H1 (cell line): ENCODE data around the gene PDGFA. TPM values are rescaled to one million over a fixed set of nuclear protein-coding genes. Genes with fewer than 3 reads are reported as not detected.
A peak's percentile ranks its signal among the peaks of the same experiment; 100 is the strongest.

ENCODE experiments used
- CTCF ChIA-PET: fragments of 300-600 bp; sonication (Branson Sonifier 250); formaldehyde crosslinking; loops from one replicate; lab custom pipeline; 2021; ENCODE audit not compliant: partially characterized antibody; lab: Charles Lee
- POLR2A ChIA-PET: fragments of 300-600 bp; sonication (Branson Sonifier 250); formaldehyde crosslinking; loops from one replicate; lab custom pipeline; 2021; ENCODE audit warnings: inconsistent platforms; ENCODE audit not compliant: partially characterized antibody; lab: Charles Lee
- DNase-seq, 2 experiments: peaks; one replicate each; pipeline versions ENCODE4 v3.0.0 to v3.0.0-alpha.2; 2010 to 2022; ENCODE audit warnings: low spot score in 2 of 2, low read depth in 1 of 2, mixed read lengths in 1 of 2
- FAIRE-seq: peaks from 2 replicates; lab custom pipeline; 2011; peaks lifted over from hg19 to GRCh38; lab: Jason Lieb, UNC
- H2AFZ ChIP-seq: 2 replicates; pipeline ENCODE4 v1.8.1; 2012; ENCODE audit warnings: low read length, inconsistent platforms
- H2AK5ac ChIP-seq: 2 replicates; pipeline ENCODE4 v1.6.1; 2013; ENCODE audit warnings: low read depth, low read length
- H2BK120ac ChIP-seq: replicated peaks from 2 replicates; pipeline ENCODE3; 2013; ENCODE audit warnings: low read depth, low read length, inconsistent platforms
- H2BK12ac ChIP-seq: 2 replicates; pipeline ENCODE4 v1.6.1; 2013; ENCODE audit warnings: low read depth, low read length
- H2BK15ac ChIP-seq: 2 replicates; pipeline ENCODE4 v1.6.1; 2013; ENCODE audit warnings: low read length
- H2BK20ac ChIP-seq: 2 replicates; pipeline ENCODE4 v1.6.1; 2013; ENCODE audit warnings: low read length
- H2BK5ac ChIP-seq: 2 replicates; pipeline ENCODE4 v1.6.1; 2013; ENCODE audit warnings: low read depth, low read length
- H3K14ac ChIP-seq: 2 replicates; pipeline ENCODE4 v1.6.1; 2013; ENCODE audit warnings: inconsistent platforms; ENCODE audit not compliant: insufficient read length
- H3K18ac ChIP-seq: 2 replicates; pipeline ENCODE4 v1.6.1; 2013; ENCODE audit warnings: low read length; ENCODE audit errors: extremely low read depth
- H3K23ac ChIP-seq: 2 replicates; pipeline ENCODE4 v1.6.1; 2013; ENCODE audit warnings: inconsistent platforms; ENCODE audit not compliant: insufficient read length
- H3K23me2 ChIP-seq: 2 replicates; pipeline ENCODE4 v1.6.1; 2013; ENCODE audit warnings: low read depth, low read length
- H3K27ac ChIP-seq: 2 replicates; pipeline ENCODE4 v1.6.1; 2011; ENCODE audit warnings: low read depth, low read length, inconsistent platforms
- H3K27me3 ChIP-seq, 4 experiments: replicated peaks in 1 of 4; 1 replicate in 1 of 4; 2 replicates in 3 of 4; pipeline versions ENCODE4 v1.6.1 to v1.8.1; 2011 to 2013; ENCODE audit warnings: low read length in 3 of 4, mild to moderate bottlenecking in 3 of 4, inconsistent platforms in 2 of 4, mixed read lengths in 2 of 4, moderate library complexity in 1 of 4; ENCODE audit not compliant: control insufficient read depth in 3 of 4, insufficient read depth in 3 of 4; ENCODE audit errors: extremely low read depth in 1 of 4
- H3K36me3 ChIP-seq, 4 experiments: 2 replicates each; pipeline versions ENCODE4 v1.6.1 to v1.8.1; 2011 to 2013; ENCODE audit warnings: mild to moderate bottlenecking in 4 of 4, low read length in 3 of 4, moderate library complexity in 2 of 4, control low read depth in 1 of 4, inconsistent platforms in 1 of 4; ENCODE audit not compliant: insufficient read depth in 4 of 4, control insufficient read depth in 2 of 4
- H3K4ac ChIP-seq: replicated peaks from 2 replicates; pipeline ENCODE3; 2013; ENCODE audit warnings: low read length, low read depth, mixed read lengths, inconsistent platforms; ENCODE audit not compliant: insufficient read length
- H3K4me1 ChIP-seq, 4 experiments: replicated peaks in 1 of 4; 1 replicate in 1 of 4; 2 replicates in 3 of 4; pipeline versions ENCODE4 v1.6.1 to v1.8.1; 2011 to 2013; ENCODE audit warnings: low read length in 3 of 4, inconsistent platforms in 2 of 4, mixed read lengths in 1 of 4; ENCODE audit not compliant: insufficient read depth in 4 of 4, control insufficient read depth in 3 of 4
- H3K4me2 ChIP-seq, 2 experiments: 2 replicates each; pipeline versions ENCODE4 v1.6.1 to v1.8.1; 2011 to 2013; ENCODE audit warnings: low read depth in 2 of 2, low read length in 2 of 2, control low read depth in 1 of 2, inconsistent platforms in 1 of 2, mild to moderate bottlenecking in 1 of 2; ENCODE audit not compliant: insufficient read depth in 1 of 2
- H3K4me3 ChIP-seq, 4 experiments: fragments of 200-600, 300-600 bp in 1 of 4; sonication (generic), shearing (Covaris generic), sonication (Bioruptor Twin) in 1 of 4; 2 replicates each; pipeline versions ENCODE4 v1.5.1 to v1.8.1; 2011 to 2016; ENCODE audit warnings: low read length in 4 of 4, low read depth in 3 of 4, control low read depth in 2 of 4, inconsistent platforms in 2 of 4, mild to moderate bottlenecking in 2 of 4, mixed read lengths in 1 of 4, moderate library complexity in 1 of 4; ENCODE audit not compliant: insufficient read depth in 2 of 4; ENCODE audit errors: extremely low read depth in 1 of 4
- H3K56ac ChIP-seq: replicated peaks from 2 replicates; pipeline ENCODE3; 2013; ENCODE audit warnings: low read depth, mild to moderate bottlenecking, mixed read lengths, low read length, inconsistent platforms; ENCODE audit not compliant: insufficient read length
- H3K79me1 ChIP-seq: 2 replicates; pipeline ENCODE4 v1.6.1; 2013; ENCODE audit warnings: low read depth, low read length, control low read depth
- H3K79me2 ChIP-seq, 2 experiments: 2 replicates each; pipeline versions ENCODE4 v1.6.1 to v1.8.1; 2012 to 2013; ENCODE audit warnings: low read length in 2 of 2, mild to moderate bottlenecking in 2 of 2, inconsistent platforms in 1 of 2; ENCODE audit not compliant: insufficient read depth in 2 of 2, control insufficient read depth in 1 of 2
- H3K9ac ChIP-seq, 4 experiments: replicated peaks in 1 of 4; 1 replicate in 1 of 4; 2 replicates in 3 of 4; pipeline versions ENCODE4 v1.6.1 to v1.8.1; 2011 to 2013; ENCODE audit warnings: low read depth in 3 of 4, low read length in 3 of 4, control low read depth in 2 of 4, mild to moderate bottlenecking in 2 of 4, moderate library complexity in 2 of 4, inconsistent platforms in 1 of 4; ENCODE audit errors: extremely low read depth in 1 of 4
- H3K9me3 ChIP-seq, 2 experiments: 2 replicates each; pipeline versions ENCODE4 v1.6.1 to v1.8.1; 2012 to 2013; ENCODE audit warnings: mild to moderate bottlenecking in 2 of 2, moderate library complexity in 2 of 2, control low read depth in 1 of 2, inconsistent platforms in 1 of 2, low read depth in 1 of 2, low read length in 1 of 2, mixed read lengths in 1 of 2; ENCODE audit not compliant: insufficient read depth in 2 of 2
- H4K20me1 ChIP-seq, 2 experiments: replicated peaks in 1 of 2; 2 replicates each; pipeline versions ENCODE3 to v1.8.1; 2011 to 2013; ENCODE audit warnings: inconsistent platforms in 2 of 2, low read length in 2 of 2, mild to moderate bottlenecking in 1 of 2; ENCODE audit not compliant: insufficient read depth in 2 of 2, control insufficient read depth in 1 of 2
- H4K5ac ChIP-seq: 2 replicates; pipeline ENCODE4 v1.6.1; 2013; ENCODE audit warnings: low read length, low read depth, mixed read lengths, inconsistent platforms; ENCODE audit not compliant: insufficient read length
- H4K8ac ChIP-seq: 2 replicates; pipeline ENCODE4 v1.8.0; 2013; ENCODE audit warnings: mild to moderate bottlenecking, moderate library complexity, low read length, inconsistent platforms; ENCODE audit not compliant: insufficient read depth; ENCODE audit errors: extremely low read depth
- H4K91ac ChIP-seq: replicated peaks from 2 replicates; pipeline ENCODE3; 2013; ENCODE audit warnings: low read length, mixed read lengths, inconsistent platforms; ENCODE audit not compliant: insufficient read length
- BACH1 ChIP-seq: IDR thresholded peaks from 2 replicates; pipeline ENCODE4 v1.6.1; 2012; ENCODE audit warnings: low read length, improper control_type of control experiment
- CHD2 ChIP-seq: IDR thresholded peaks from 2 replicates; pipeline ENCODE4 v1.6.1; 2012; ENCODE audit warnings: low read length, improper control_type of control experiment
- CTCF ChIP-seq, 3 experiments: IDR thresholded peaks; 1 replicate in 2 of 3; 2 replicates in 1 of 3; pipeline versions ENCODE4 v1.5.1 to v1.6.1; 2011; ENCODE audit warnings: low read length in 3 of 3, mild to moderate bottlenecking in 3 of 3, inconsistent platforms in 2 of 3, low read depth in 1 of 3, moderate library complexity in 1 of 3; ENCODE audit not compliant: insufficient read depth in 1 of 3; ENCODE audit errors: control extremely low read depth in 1 of 3
- EZH2 ChIP-seq: fragments of 200-600 bp; sonication (generic); IDR thresholded peaks from 2 replicates; pipeline ENCODE4 v1.7.1; 2012; ENCODE audit warnings: low read depth, mild to moderate bottlenecking, moderate library complexity, low read length, inconsistent platforms; ENCODE audit not compliant: severe bottlenecking
- RFX5 ChIP-seq: IDR thresholded peaks from 2 replicates; pipeline ENCODE4 v1.6.1; 2011; ENCODE audit warnings: low read depth, low read length, improper control_type of control experiment, borderline replicate concordance
- SP4 ChIP-seq: IDR thresholded peaks from 2 replicates; pipeline ENCODE4 v1.6.1; 2012; ENCODE audit warnings: low read length, inconsistent platforms
- SRF ChIP-seq: IDR thresholded peaks from 2 replicates; pipeline ENCODE4 v1.6.1; 2011; ENCODE audit warnings: mild to moderate bottlenecking, low read depth, low read length, moderate library complexity
- TAF1 ChIP-seq: IDR thresholded peaks from 2 replicates; pipeline ENCODE4 v1.6.1; 2011; ENCODE audit warnings: mild to moderate bottlenecking, low read depth, low read length
- WGBS, 2 experiments: shearing (Covaris generic) in 1 of 2; methylation state at CpG; one replicate each; pipeline versions ENCODE4 v1.1.6 to v1.1.7; 2013 to 2015; ENCODE audit warnings: low lambda C conversion rate in 2 of 2, mixed read lengths in 2 of 2, inconsistent platforms in 1 of 2, low coverage in 1 of 2, missing lambda C conversion rate in 1 of 2; ENCODE audit not compliant: insufficient replicate concordance in 2 of 2, insufficient coverage in 1 of 2, insufficient read length in 1 of 2; ENCODE audit errors: extremely low coverage in 1 of 2, missing lambda C conversion rate in 1 of 2; 5-methylcytosine and 5-hydroxymethylcytosine counted together
- polyA plus RNA-seq, 7 experiments: library from polyadenylated mRNA; depleted of rRNA in 3 of 7; stranded (reverse) in 5 of 7; unstranded in 2 of 7; fragments of >200 nt in 5 of 7; fragments of 200-250 nt in 2 of 7; gene quantifications; 1 replicate in 5 of 7; 2 replicates in 1 of 7; 4 replicates in 1 of 7; pipeline versions ENCODE4 v1.2.1 to v1.2.3, GENCODE V29; 2011 to 2013; ENCODE audit warnings: missing spikeins in 2 of 7, mixed read lengths in 2 of 7
- total RNA-seq: library from RNA; stranded (reverse); fragmentation: NEBNext Ultra II Directional; extraction: Animal tissue kit (Norgen Biotek cat#: 25700); gene quantifications from 2 replicates; pipeline ENCODE4 v1.2.1, GENCODE V29; 2021

PDGFA gene
- total and polyA plus RNA-seq, 2 of the 8 experiments (the other 6 are each of a cell fraction or from before 2014, with no cell fraction given): 21.1 to 43.0 TPM

GRCh38 chr7:471191-471865 lies 48.3 kb downstream of the PDGFA start:
- peaks cover 7% of the 10 kb centered on the region; the same call in 1 of the 2 replicates for H3K23me2 ChIP-seq
- no peak overlapping the region for H3K18ac ChIP-seq
- POLR2A ChIA-PET: interaction anchor here (2.8 kb wide), 1 partner anchor 44 kb away, joined by 8 read pairs; no protein-coding TSS in a partner anchor
- no peak overlapping the region for H4K91ac ChIP-seq
- FAIRE-seq (no peak), DNase-seq (no peak)
- H3K27ac ChIP-seq: no peak overlapping the region
- H3K4me2 ChIP-seq: no peak overlapping the region
- no peak overlapping the region for H3K56ac ChIP-seq
- no peaks in the 10 kb centered on the region for H3K79me2 ChIP-seq
- H4K8ac ChIP-seq: peak overlapping the region; percentile 78
- H4K20me1 ChIP-seq: peaks cover 0 to 2% of the 10 kb centered on the region in 2 experiments
- H2AK5ac ChIP-seq: no peak overlapping the region; the same call in 1 of the 2 replicates
- 90% methylated on average over 16 of the region's 21 CpGs; no CpG with 5 or more reads in 1 of the 2 experiments for WGBS, 2 experiments
- H2BK15ac ChIP-seq: no peak overlapping the region
- H3K23ac ChIP-seq: no peak overlapping the region
- TF ChIP-seq CTCF (IDR thresholded peaks at IDR 0.05; ENCODE audit: control extremely low read depth in 1 of 3, insufficient read depth in 1 of 3, low read depth in 1 of 3, low read length in 3 of 3): no peak
- TF ChIP-seq TAF1: no peak
- TF ChIP-seq SRF: no peak
- no peak for TF ChIP-seq RFX5
- TF ChIP-seq BACH1: no peak
- no peak for TF ChIP-seq SP4
- TF ChIP-seq CHD2: no peak
- no peak for TF ChIP-seq EZH2
- peaks cover 0 to 4% of the 10 kb centered on the region in 2 experiments; a peak in 1 of 4 replicates for H3K9me3 ChIP-seq
- H3K79me1 ChIP-seq: no peaks in the 10 kb centered on the region
- H2BK20ac ChIP-seq: no peak overlapping the region
- no peak overlapping the region for H4K5ac ChIP-seq
- H3K14ac ChIP-seq: no peak overlapping the region
- H3K9ac ChIP-seq: no peak overlapping the region
- H2BK120ac ChIP-seq: no peak overlapping the region
- H2BK5ac ChIP-seq: no peak overlapping the region
- H2BK12ac ChIP-seq: peak overlapping the region; percentile 4; the same call in 1 of the 2 replicates
- no peak overlapping the region for H2AFZ ChIP-seq
- H3K27me3 ChIP-seq: no peaks in the 10 kb centered on the region
- H3K4me3 ChIP-seq: no peak overlapping the region
- CTCF ChIA-PET: interaction anchor here (0.9 to 1.3 kb wide), 2 partner anchors 9 to 51 kb away, joined by 3 to 5 read pairs; no protein-coding TSS in a partner anchor
- H3K36me3 ChIP-seq: no peaks in the 10 kb centered on the region
- no peak overlapping the region for H3K4ac ChIP-seq
- peaks cover 0 to 2% (median 0%) of the 10 kb centered on the region in 4 experiments; a peak in 1 of 7 replicates for H3K4me1 ChIP-seq
